K562 (cell line): ENCODE data around the gene TPBGL. TPM values are rescaled to one million over a fixed set of nuclear protein-coding genes. Genes with fewer than 3 reads are reported as not detected.

ENCODE experiments used
- ETS1 ChIP-seq: conservative IDR thresholded peaks from 2 replicates; pipeline ENCODE4 v1.6.1; 2011; ENCODE audit warnings: low read depth, mild to moderate bottlenecking, low read length; ENCODE audit not compliant: control insufficient read depth
- HIVEP1 ChIP-seq: fragments of 250-450 bp; sonication (Bioruptor Pico); IDR thresholded peaks from 2 replicates; pipeline ENCODE4 v1.4.0; 2020; ENCODE audit warnings: mild to moderate bottlenecking
- ZNF175 ChIP-seq: fragments of 200-800 bp; sonication (Bioruptor generic); IDR thresholded peaks from 2 replicates; pipeline ENCODE4 v1.6.1; 2016; ENCODE audit warnings: low read depth, mild to moderate bottlenecking, missing genetic modification characterization, missing compliant biosample characterization
- ZNF609 ChIP-seq: sonication (generic); formaldehyde crosslinking; IDR thresholded peaks from 2 replicates; pipeline ENCODE4 v1.8.1; 2023; ENCODE audit warnings: missing genetic modification reagents, mild to moderate bottlenecking, borderline replicate concordance
- polyA plus RNA-seq, 8 experiments: library from polyadenylated mRNA; depleted of rRNA in 4 of 8; stranded (reverse) in 5 of 8; unstranded in 3 of 8; fragments of >200 nt; fragmentation: Nextera tagmentation in 2 of 8; fragmentation: Illumina TruSeq in 1 of 8; extraction: Ambion mirVana in 2 of 8; extraction: Trizol in 1 of 8; gene quantifications; 2 replicates each; pipeline versions ENCODE4 v1.2.1 to v1.2.3, GENCODE V29; 2011 to 2014; ENCODE audit warnings: inconsistent platforms in 1 of 8, missing spikeins in 1 of 8
- total RNA-seq, 7 experiments: library from RNA; depleted of rRNA in 6 of 7; stranded (reverse); fragments of >200 nt in 6 of 7; fragmentation: Illumina TruSeq in 2 of 7; extraction: Trizol in 2 of 7; gene quantifications; 2 replicates each; pipeline versions ENCODE4 v1.2.1 to v1.2.3, GENCODE V29; 2011 to 2021; ENCODE audit warnings: low replicate concordance in 1 of 7

Gene TPBGL
- total and polyA plus RNA-seq, 9 of the 15 experiments (the other 6 are each of a cell fraction or from before 2014, with no cell fraction given), result 0.04 to 0.11 (median 0.06) TPM; not detected in 6

- TF ChIP-seq ZNF609 (CRISPR knock-in tag) (no peak), HIVEP1 (CRISPR knock-in tag) (no peak), ETS1 (no peak), ZNF175 (CRISPR knock-in tag) (no peak)
These were observed 49.3 kb downstream of the TPBGL start (continued) for GRCh38 chr11:75289919-75290318.
